GM19099 (cell line): ENCODE results near the gene NGLY1.

Experiments used
- POLR2A ChIP-seq: IDR thresholded peaks from 3 replicates; pipeline ENCODE4 v1.6.1; 2011; ENCODE audit warnings: low read depth; ENCODE audit not compliant: insufficient read length; ENCODE audit errors: extremely low read depth

The NGLY1 gene

DNA sequence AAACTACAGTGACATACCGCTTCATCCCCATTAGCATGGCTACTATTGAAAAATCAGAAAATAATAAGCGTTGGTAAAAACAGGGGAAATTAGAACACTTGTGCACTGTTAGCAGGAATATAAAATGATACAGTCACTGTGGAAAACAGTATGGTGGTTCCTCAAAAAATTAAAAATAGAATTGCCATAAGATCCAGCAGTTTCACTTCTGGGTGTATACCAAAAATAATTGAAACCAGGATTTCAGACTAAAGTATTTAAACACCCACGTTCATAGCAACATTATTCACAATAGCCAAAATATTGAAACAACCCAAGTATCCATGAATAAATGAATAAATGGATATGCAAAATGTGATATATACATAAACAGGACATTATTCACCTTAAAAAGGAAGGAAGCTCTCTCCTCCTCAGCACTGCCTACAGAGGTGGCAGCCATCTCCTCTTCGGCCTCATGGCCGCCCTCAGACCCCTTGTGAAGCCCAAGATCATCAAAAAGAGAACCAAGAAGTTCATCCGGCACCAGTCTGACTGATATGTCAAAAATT lies 34.1 kb downstream of the NGLY1 start:
- TF ChIP-seq POLR2A = no peak

DNA sequence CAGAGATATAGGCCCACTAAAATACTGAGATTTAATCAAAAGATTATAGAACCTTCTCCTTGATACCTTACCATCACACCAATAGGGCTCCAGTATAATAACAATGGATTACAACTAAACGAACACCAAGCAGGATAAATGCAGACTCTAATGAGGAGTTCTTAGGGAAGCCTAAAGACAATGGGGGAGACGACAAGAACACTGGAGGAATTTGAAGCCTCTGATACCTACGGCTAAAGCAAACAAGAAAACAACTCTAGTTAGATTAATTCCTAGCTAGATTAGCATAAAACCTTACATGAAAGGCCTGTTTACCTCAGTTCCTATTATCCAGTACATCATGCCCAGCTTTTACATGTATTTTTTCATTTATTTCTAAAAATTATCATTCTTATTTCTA lies 35.1 kb downstream of the NGLY1 start:
- no peak for TF ChIP-seq POLR2A

- TF ChIP-seq POLR2A = no peak
Measured at GRCh38 chr3:25747033-25747432, 36.2 kb downstream of the NGLY1 start.

- TF ChIP-seq POLR2A = no peak
Measured at GRCh38 chr3:25744470-25744869, 38.8 kb downstream of the NGLY1 start.

GRCh38 chr3:25728101-25728500 lies 55.1 kb downstream of the NGLY1 start:
- TF ChIP-seq POLR2A = no peak

GRCh38 chr3:25727316-25727715 lies 55.9 kb downstream of the NGLY1 start:
- no peak for TF ChIP-seq POLR2A

DNA sequence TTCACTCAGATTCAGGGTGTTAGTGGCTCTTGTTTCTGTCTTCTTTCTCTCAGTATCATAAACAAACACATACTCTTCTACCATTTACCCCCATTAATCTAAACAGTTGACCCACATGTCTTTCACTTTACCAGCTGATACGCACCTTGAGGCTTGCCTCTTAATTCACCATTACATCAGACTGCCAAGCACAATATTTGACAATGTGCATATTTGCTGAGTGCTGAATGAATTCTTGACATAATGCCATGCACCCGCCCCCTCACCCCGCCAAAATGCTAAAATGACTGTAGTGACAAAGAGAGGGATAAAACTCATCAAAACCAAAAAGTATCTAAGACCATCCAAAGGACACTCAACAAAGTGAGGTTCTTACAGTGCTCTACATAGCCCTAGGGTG lies 57.4 kb downstream of the NGLY1 start:
- TF ChIP-seq POLR2A = no peak

DNA sequence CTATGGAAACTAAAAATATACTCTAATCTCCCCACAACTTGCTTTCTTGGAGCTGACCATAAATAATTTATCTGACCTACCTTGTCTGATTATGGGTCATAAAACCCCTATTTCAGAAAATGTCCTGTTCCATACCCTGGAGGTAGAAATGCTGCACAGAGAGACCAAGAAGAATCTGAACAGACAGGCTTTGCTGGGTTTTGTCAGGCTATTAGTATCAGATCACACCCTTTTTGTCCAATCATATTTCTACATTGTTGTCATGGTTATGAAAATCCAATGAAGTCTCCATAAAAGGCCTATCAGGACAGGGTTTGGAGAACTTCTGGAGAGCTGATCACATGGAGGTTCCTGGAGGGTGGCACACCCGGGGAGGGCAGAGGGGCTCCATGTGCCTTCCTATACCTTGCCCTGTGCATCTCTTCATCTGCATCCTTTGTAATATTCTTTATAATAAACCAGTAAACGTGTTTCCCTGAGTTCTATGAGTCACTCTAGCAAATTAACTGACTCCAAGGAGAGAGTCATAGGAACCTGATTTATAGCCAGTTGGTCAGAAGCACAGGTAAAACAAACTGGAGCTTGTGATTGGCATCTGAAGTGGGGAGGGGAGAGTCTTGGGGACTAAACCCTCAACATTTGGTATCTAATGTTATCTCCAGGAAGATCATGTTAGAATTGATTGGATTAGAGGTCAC lies 58.1 kb downstream of the NGLY1 start:
- TF ChIP-seq POLR2A = no peak

- TF ChIP-seq POLR2A = no peak
Measured at GRCh38 chr3:25723802-25724201, 59.4 kb downstream of the NGLY1 start.

DNA sequence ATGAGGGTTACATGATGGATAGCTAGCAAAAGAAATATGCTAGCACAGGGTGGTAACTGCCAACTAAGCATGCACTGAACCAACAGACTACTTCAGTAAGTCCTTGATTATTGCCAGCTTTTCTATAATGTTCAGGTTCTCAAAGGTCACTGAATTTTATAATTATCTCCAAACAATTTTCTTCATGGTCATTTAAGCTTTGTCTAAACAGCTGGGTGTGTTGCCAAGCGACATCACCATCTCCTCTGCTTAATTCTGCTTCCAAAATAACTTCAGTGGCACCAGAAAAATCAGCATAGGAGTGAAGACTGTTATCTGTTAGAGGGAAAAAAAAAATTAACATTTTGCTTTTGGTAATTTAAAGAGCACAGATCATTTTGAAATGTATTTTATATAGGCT lies 63.9 kb downstream of the NGLY1 start:
- no peak for TF ChIP-seq POLR2A

GRCh38 chr3:25713341-25713985 lies 69.8 kb downstream of the NGLY1 start:
- no peak for TF ChIP-seq POLR2A

- TF ChIP-seq POLR2A = no peak
Measured at GRCh38 chr3:25711090-25711489, 72.2 kb downstream of the NGLY1 start.

DNA sequence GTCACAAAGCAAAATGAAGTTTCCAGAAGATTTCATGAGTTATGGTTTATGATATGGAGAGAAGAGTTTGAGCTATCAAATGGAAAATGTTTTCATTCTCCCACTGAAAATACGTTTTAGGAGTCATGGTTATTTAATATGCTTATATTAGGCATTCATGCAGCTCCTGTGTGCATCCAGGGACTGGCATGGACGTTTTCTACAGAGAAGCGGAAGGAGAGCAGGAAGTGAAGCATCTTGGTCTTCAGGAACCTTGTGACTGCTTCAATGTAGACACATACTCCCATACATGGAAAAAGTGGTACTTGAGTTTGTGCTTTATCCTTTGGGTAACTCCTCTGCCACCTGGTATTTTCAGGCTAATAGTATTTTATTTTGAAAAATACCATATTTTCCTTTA lies 75.2 kb downstream of the NGLY1 start:
- no peak for TF ChIP-seq POLR2A

GRCh38 chr3:25707268-25707926 lies 75.8 kb downstream of the NGLY1 start:
- no peak for TF ChIP-seq POLR2A

DNA sequence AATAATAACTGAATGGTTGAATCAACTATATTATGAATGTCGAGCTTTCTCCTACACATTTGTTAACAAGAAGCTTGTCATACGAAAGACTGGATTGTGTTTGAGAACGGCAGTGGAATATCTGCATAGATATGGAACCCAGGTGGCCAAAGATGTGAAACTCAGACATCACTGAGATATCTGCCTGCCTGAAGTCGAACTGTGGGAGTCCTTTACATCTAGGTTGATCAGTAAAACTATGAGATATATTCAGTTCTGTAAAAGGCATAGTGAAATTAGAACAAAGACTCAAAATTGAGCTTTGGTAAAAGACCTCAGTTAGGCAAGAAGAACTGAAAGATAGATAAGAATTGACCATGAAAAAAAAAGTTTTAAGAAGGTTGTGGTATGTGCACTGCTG lies 77.0 kb downstream of the NGLY1 start:
- no peak for TF ChIP-seq POLR2A

GRCh38 chr3:25697553-25697952 lies 85.7 kb downstream of the NGLY1 start:
- TF ChIP-seq POLR2A = no peak

GRCh38 chr3:25695731-25696420 lies 87.4 kb downstream of the NGLY1 start:
- TF ChIP-seq POLR2A = no peak
